Cardiac muscle cell (in vitro differentiated cells and primary cell): ENCODE results near the gene RAB40A. TPM values are rescaled to one million over a fixed set of nuclear protein-coding genes. Genes with fewer than 3 reads are reported as not detected.

Experiments used
- DNase-seq, 2 donors: peaks; one replicate each; pipeline versions ENCODE4 v3.0.0 to v3.0.0-alpha.2; 2010 to 2017; ENCODE audit warnings: low read depth in 1 of 2, low spot score in 1 of 2
- H3K27ac ChIP-seq: fragments of 200-600 bp; sonication (generic); 2 replicates; pipeline ENCODE4 v1.5.1; 2016
- H3K27me3 ChIP-seq: fragments of 200-600 bp; sonication (generic); 2 replicates; pipeline ENCODE4 v1.6.0; 2016; ENCODE audit warnings: control low read depth
- H3K36me3 ChIP-seq: fragments of 200-600 bp; sonication (generic); 2 replicates; pipeline ENCODE4 v1.5.1; 2016; ENCODE audit warnings: control low read depth
- H3K4me1 ChIP-seq: fragments of 200-600 bp; sonication (generic); 2 replicates; pipeline ENCODE4 v1.8.1; 2017; ENCODE audit warnings: low read depth, mild to moderate bottlenecking, mixed run types
- H3K4me3 ChIP-seq: fragments of 200-600 bp; sonication (generic); 2 replicates; pipeline ENCODE4 v1.5.1; 2016; ENCODE audit warnings: mild to moderate bottlenecking
- H3K9me3 ChIP-seq: fragments of 200-600 bp; sonication (generic); 2 replicates; pipeline ENCODE4 v1.5.1; 2017; ENCODE audit warnings: low read depth, mild to moderate bottlenecking, control low read depth
- polyA plus RNA-seq: library from polyadenylated mRNA; unstranded; fragments of >200 nt; fragmentation: Nextera tagmentation; extraction: Ambion mirVana; gene quantifications from 2 replicates; pipeline ENCODE4 v1.2.1, GENCODE V29; 2016
- total RNA-seq: library from RNA; depleted of rRNA; stranded (reverse); fragments of >200 nt; gene quantifications from 2 replicates; pipeline ENCODE4 v1.2.3, GENCODE V29; 2016
- TF ChIP-seq, protein P1 (sequence below): IDR thresholded peaks from 2 replicates; pipeline ENCODE4 v1.5.1; 2012; ENCODE audit warnings: low read depth, mild to moderate bottlenecking, low read length

RAB40A gene
- total and polyA plus RNA-seq, 2 experiments from 2014 or later: 2.4 to 2.9 TPM

- H3K27me3 ChIP-seq: no peaks in the 10 kb centered on the region
- no peaks in the 10 kb centered on the region for H3K36me3 ChIP-seq
- no peak overlapping the region for H3K4me3 ChIP-seq
- no peaks in the 10 kb centered on the region for H3K9me3 ChIP-seq
- DNase-seq: peak in 1 of 2 donors; percentile 35
- H3K4me1 ChIP-seq: no peaks in the 10 kb centered on the region
- H3K27ac ChIP-seq: no peak overlapping the region
- TF ChIP-seq, protein P1, sequence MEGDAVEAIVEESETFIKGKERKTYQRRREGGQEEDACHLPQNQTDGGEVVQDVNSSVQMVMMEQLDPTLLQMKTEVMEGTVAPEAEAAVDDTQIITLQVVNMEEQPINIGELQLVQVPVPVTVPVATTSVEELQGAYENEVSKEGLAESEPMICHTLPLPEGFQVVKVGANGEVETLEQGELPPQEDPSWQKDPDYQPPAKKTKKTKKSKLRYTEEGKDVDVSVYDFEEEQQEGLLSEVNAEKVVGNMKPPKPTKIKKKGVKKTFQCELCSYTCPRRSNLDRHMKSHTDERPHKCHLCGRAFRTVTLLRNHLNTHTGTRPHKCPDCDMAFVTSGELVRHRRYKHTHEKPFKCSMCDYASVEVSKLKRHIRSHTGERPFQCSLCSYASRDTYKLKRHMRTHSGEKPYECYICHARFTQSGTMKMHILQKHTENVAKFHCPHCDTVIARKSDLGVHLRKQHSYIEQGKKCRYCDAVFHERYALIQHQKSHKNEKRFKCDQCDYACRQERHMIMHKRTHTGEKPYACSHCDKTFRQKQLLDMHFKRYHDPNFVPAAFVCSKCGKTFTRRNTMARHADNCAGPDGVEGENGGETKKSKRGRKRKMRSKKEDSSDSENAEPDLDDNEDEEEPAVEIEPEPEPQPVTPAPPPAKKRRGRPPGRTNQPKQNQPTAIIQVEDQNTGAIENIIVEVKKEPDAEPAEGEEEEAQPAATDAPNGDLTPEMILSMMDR: no peak
These were observed 5.7 kb downstream of the RAB40A start for GRCh38 chrX:103513476-103514108.

DNA sequence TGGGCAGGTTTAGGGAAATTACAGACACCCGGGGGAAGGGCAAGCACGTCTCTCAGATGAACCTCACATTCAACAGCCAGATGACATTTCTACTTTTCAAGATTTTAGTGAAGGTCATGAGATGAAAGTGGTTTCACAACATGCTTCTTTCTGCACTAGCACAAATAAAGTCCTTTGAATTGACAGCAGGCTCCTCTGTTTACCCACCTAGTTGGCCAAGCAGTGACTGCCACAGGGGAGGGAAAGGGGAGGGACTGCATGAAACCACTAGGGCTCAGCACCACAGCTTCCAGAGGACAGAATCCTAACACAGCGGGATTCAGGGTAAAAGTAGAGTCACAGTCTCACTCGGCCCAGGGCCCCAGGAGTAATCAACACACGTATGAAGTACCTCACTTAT, 6.2 kb downstream of the RAB40A start:
- no peaks in the 10 kb centered on the region for H3K4me1 ChIP-seq
- TF ChIP-seq, protein P1: no peak
- H3K36me3 ChIP-seq: no peaks in the 10 kb centered on the region
- no peak for DNase-seq
- H3K9me3 ChIP-seq: no peaks in the 10 kb centered on the region
- no peak overlapping the region for H3K27ac ChIP-seq
- H3K27me3 ChIP-seq: no peaks in the 10 kb centered on the region
- no peak overlapping the region for H3K4me3 ChIP-seq

GRCh38 chrX:103510031-103510430, 9.3 kb downstream of the RAB40A start:
- Histone ChIP-seq H3K36me3 (no peaks in the 10 kb centered on the region), H3K27ac (no peak overlapping the region), H3K4me3 (no peak overlapping the region), H3K4me1 (no peaks in the 10 kb centered on the region), H3K27me3 (no peaks in the 10 kb centered on the region), H3K9me3 (no peaks in the 10 kb centered on the region)
- DNase-seq: no peak
- TF ChIP-seq, protein P1: no peak

DNA sequence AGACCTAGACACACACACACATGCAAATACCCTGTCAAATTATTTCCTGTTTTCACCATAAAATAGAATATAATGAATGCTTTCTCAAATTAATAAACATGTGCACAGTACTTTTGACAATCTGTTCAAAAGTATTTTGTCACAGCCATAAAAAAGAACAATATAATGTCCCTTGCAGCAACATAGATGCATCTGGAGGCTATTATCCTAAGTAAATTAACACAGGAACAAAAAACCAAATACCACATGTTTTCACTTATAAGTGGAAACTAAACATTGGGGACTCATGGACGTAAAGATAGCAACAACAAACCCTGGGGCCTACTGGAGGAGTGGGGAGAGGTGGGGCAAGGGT, 15.5 kb downstream of the RAB40A start:
- no peak overlapping the region for H3K27ac ChIP-seq
- H3K27me3 ChIP-seq: no peaks in the 10 kb centered on the region
- no peak for DNase-seq
- no peaks in the 10 kb centered on the region for H3K4me1 ChIP-seq
- TF ChIP-seq, protein P1: no peak
- H3K36me3 ChIP-seq: no peaks in the 10 kb centered on the region
- no peaks in the 10 kb centered on the region for H3K9me3 ChIP-seq
- H3K4me3 ChIP-seq: no peak overlapping the region

DNA sequence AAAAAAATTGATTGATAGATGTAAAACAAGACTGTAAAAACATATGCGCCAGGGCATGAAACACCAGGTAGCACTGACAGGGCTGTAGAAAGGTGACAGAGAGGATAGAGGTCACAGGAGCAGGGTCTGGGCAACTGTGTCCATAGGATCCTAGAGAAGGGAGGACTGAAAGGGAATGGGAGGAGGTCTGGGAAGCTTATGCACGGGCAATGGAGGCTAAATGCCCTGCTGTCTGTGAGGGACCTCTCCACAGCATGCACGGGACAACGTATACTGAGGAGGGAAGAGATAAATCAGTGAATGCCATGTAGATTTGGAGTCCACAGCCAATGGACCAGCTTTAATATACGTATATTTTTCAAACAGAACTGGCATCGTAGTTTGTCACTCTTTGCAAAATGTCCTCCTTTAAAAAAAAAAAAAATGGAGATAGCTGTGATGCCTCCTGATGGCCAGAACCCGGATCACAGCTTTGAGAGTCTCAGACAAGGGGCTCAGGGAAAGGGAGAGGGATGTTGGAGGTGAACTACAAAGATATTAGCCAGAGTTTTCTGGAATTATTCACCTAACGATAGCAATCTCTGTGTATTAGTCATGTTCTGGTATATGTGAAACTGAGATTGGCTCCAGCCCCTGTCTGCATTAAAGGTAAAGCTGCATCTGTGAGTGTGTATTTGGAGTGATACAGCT, 16.0 kb downstream of the RAB40A start:
- TF ChIP-seq, protein P1: no peak
- H3K4me3 ChIP-seq: no peak overlapping the region
- H3K36me3 ChIP-seq: no peaks in the 10 kb centered on the region
- no peaks in the 10 kb centered on the region for H3K4me1 ChIP-seq
- H3K27ac ChIP-seq: no peak overlapping the region
- no peak for DNase-seq
- H3K27me3 ChIP-seq: no peaks in the 10 kb centered on the region
- no peaks in the 10 kb centered on the region for H3K9me3 ChIP-seq
